Glutamatergic neuron (in vitro differentiated cells): Measurements from ENCODE around the gene DPY19L1. TPM values are rescaled to one million over a fixed set of nuclear protein-coding genes. Genes with fewer than 3 reads are reported as not detected.
"Not testable (repeated sequence)": the region's sequence is repeated elsewhere in the genome, so short reads cannot be mapped to it uniquely, and the experiment has no call there.

ENCODE experiments used
- DNase-seq: peaks from one replicate; pipeline ENCODE4 v3.0.0; 2022
- H3K27ac Mint-ChIP-seq: one replicate; pipeline ENCODE4 v1.8.0; 2020; ENCODE audit warnings: mild to moderate bottlenecking, mixed read lengths, inconsistent platforms; ENCODE audit not compliant: unreplicated experiment
- H3K27me3 Mint-ChIP-seq: one replicate; pipeline ENCODE4 v1.8.0; 2020; ENCODE audit warnings: mild to moderate bottlenecking, moderate library complexity, mixed read lengths, inconsistent platforms; ENCODE audit not compliant: unreplicated experiment
- H3K36me3 Mint-ChIP-seq: one replicate; pipeline ENCODE4 v1.8.0; 2020; ENCODE audit warnings: mild to moderate bottlenecking, mixed read lengths, inconsistent platforms; ENCODE audit not compliant: unreplicated experiment
- H3K4me1 Mint-ChIP-seq: one replicate; pipeline ENCODE4 v1.8.0; 2020; ENCODE audit warnings: mild to moderate bottlenecking, low read depth, mixed read lengths, inconsistent platforms; ENCODE audit not compliant: unreplicated experiment
- H3K4me3 Mint-ChIP-seq: one replicate; pipeline ENCODE4 v1.8.0; 2020; ENCODE audit warnings: mild to moderate bottlenecking, mixed read lengths, inconsistent platforms; ENCODE audit not compliant: unreplicated experiment
- H3K9me3 Mint-ChIP-seq: one replicate; pipeline ENCODE4 v1.8.0; 2020; ENCODE audit warnings: mild to moderate bottlenecking, moderate library complexity, mixed read lengths, inconsistent platforms; ENCODE audit not compliant: unreplicated experiment
- microRNA-seq: library from miRNA; unstranded; fragments of <30 nt; microRNA quantifications from one replicate; pipeline ENCODE4, GENCODE V29; 2020; ENCODE audit not compliant: unreplicated experiment
- total RNA-seq: library from RNA; stranded (reverse); fragmentation: NEBNext Ultra II Directional; extraction: Animal tissue kit (Norgen Biotek cat#: 25700); gene quantifications from one replicate; pipeline ENCODE4 v1.2.1, GENCODE V29; 2021; ENCODE audit not compliant: unreplicated experiment
- TF ChIP-seq, protein P1 (sequence below): fragments of 200-600 bp; sonication (generic); IDR thresholded peaks from one replicate; pipeline ENCODE4 v1.5.0; 2021; ENCODE audit not compliant: partially characterized antibody, unreplicated experiment

Gene DPY19L1
- total RNA-seq, 1 donor from 2014 or later: 12.3 TPM

- Mint-ChIP-seq H3K4me1 (no peaks in the 10 kb centered on the region), H3K27ac (no peak overlapping the region), H3K9me3 (no peaks in the 10 kb centered on the region), H3K27me3 (no peaks in the 10 kb centered on the region), H3K4me3 (no peak overlapping the region), H3K36me3 (peaks cover 14% of the 10 kb centered on the region)
- TF ChIP-seq, protein P1, sequence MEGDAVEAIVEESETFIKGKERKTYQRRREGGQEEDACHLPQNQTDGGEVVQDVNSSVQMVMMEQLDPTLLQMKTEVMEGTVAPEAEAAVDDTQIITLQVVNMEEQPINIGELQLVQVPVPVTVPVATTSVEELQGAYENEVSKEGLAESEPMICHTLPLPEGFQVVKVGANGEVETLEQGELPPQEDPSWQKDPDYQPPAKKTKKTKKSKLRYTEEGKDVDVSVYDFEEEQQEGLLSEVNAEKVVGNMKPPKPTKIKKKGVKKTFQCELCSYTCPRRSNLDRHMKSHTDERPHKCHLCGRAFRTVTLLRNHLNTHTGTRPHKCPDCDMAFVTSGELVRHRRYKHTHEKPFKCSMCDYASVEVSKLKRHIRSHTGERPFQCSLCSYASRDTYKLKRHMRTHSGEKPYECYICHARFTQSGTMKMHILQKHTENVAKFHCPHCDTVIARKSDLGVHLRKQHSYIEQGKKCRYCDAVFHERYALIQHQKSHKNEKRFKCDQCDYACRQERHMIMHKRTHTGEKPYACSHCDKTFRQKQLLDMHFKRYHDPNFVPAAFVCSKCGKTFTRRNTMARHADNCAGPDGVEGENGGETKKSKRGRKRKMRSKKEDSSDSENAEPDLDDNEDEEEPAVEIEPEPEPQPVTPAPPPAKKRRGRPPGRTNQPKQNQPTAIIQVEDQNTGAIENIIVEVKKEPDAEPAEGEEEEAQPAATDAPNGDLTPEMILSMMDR: no peak
- no peak for DNase-seq
These were observed 157.4 kb downstream of the DPY19L1 start for GRCh38 chr7:34879871-34880270.

GRCh38 chr7:34878944-34879735, 158.1 kb downstream of the DPY19L1 start:
- H3K4me1 Mint-ChIP-seq, DNase-seq, H3K27ac Mint-ChIP-seq, H3K4me3 Mint-ChIP-seq, H3K9me3 Mint-ChIP-seq, H3K27me3 Mint-ChIP-seq: not testable (repeated sequence)
- peaks cover 14% of the 10 kb centered on the region for H3K36me3 Mint-ChIP-seq

Small RNA genes lying within 50 kb of the gene (microRNA-seq; reads per million reads assigned to microRNA genes)
- 1.1 reads per million for gene MIR548N

Other genes with a start within 250 kb of the DPY19L1 start
- 1.2 TPM for gene TBX20, start 216.6 kb upstream of the DPY19L1 start, total RNA-seq